Mononuclear cell (primary cell): ENCODE measurements around the gene SLC2A6. TPM values are rescaled to one million over a fixed set of nuclear protein-coding genes. Genes with fewer than 3 reads are reported as not detected.

ENCODE experiments used
- H3K27me3 ChIP-seq: 2 replicates; pipeline ENCODE4 v1.6.0; 2011; ENCODE audit warnings: low read length, control low read depth; ENCODE audit not compliant: insufficient read depth
- H3K4me1 ChIP-seq: 2 replicates; pipeline ENCODE4 v1.5.1; 2011; ENCODE audit warnings: mild to moderate bottlenecking, low read length, control low read depth; ENCODE audit not compliant: insufficient read depth
- H3K4me3 ChIP-seq: 2 replicates; pipeline ENCODE4 v1.5.1; 2011; ENCODE audit warnings: mild to moderate bottlenecking, low read length, moderate library complexity
- H3K9me3 ChIP-seq: 2 replicates; pipeline ENCODE4 v1.5.1; 2011; ENCODE audit warnings: low read depth, mild to moderate bottlenecking, control low read depth, low read length
- total RNA-seq: library from RNA; depleted of rRNA; stranded (reverse); fragments of >200 nt; gene quantifications from one replicate; pipeline ENCODE4 v1.2.3, GENCODE V29; 2012

SLC2A6 gene
- total RNA-seq, 1 donor = 23.3 TPM

DNA sequence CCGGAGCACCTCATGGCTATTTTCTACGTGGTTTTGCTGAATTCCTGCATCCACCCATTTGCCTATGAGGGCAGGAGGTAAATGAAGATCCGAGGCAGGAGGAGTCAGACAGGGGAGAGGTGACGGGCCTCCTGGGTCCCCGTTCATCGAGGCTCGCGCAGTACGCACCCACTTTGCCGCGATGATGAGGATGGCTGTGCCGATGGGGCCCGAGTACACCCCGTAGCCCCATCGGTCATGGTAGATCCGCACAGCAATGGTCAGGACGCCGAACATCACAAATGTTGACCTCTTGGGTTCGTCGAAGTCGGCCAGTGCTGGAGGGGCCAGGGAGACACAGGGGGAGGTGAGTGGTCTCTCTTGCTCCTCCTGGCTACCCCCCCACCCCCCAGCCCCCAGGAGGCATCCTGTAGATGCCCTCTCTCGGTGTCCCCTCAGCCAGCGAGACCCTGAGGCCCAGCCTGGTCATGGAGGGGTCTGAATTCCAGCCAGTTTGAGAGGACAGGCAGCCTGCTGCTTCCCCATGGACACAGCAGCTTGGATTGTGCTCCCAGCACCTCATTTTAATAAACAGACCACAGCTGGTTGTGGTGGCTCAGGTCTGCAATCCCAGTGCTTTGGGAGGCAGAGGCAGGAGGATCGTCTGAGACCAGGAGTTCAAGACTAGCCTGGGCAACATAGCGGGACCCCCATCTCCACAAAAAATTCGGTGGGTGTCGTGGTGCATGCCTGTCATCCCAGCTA, 40.0 kb upstream of the SLC2A6 start:
- H3K4me3 ChIP-seq = no peak overlapping the region
- no peaks in the 10 kb centered on the region for H3K9me3 ChIP-seq
- no peaks in the 10 kb centered on the region for H3K27me3 ChIP-seq
- H3K4me1 ChIP-seq = no peaks in the 10 kb centered on the region

GRCh38 chr9:133518200-133518599, 39.3 kb upstream of the SLC2A6 start:
- Histone ChIP-seq H3K4me3 (no peak overlapping the region), H3K27me3 (no peaks in the 10 kb centered on the region), H3K9me3 (no peaks in the 10 kb centered on the region), H3K4me1 (no peaks in the 10 kb centered on the region)

- Histone ChIP-seq H3K9me3 (no peaks in the 10 kb centered on the region), H3K27me3 (no peaks in the 10 kb centered on the region), H3K4me1 (no peaks in the 10 kb centered on the region), H3K4me3 (no peak overlapping the region)
These were observed 38.8 kb upstream of the SLC2A6 start for GRCh38 chr9:133517711-133518110.

DNA sequence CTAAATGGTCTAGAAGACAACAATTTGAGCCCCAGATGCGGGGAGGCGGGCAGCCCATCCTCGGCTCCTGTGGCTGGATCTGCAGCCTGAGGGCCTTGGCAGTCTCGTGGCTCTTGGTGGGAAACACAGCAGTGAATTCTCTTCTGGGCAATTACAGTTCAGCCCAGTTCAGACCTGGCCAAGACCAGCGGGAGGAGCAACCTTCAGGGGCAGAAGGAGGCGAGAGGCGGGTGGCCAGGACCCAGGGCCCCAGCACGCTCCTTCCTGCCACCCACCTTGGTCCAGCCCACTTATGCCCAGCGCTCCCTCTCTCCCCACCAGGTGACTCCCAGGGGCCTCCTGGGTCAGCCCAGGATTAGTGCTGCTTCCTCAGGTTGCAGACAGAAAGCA, 38.1 kb upstream of the SLC2A6 start:
- H3K4me3 ChIP-seq = no peak overlapping the region
- no peaks in the 10 kb centered on the region for H3K9me3 ChIP-seq
- no peaks in the 10 kb centered on the region for H3K27me3 ChIP-seq
- no peaks in the 10 kb centered on the region for H3K4me1 ChIP-seq

DNA sequence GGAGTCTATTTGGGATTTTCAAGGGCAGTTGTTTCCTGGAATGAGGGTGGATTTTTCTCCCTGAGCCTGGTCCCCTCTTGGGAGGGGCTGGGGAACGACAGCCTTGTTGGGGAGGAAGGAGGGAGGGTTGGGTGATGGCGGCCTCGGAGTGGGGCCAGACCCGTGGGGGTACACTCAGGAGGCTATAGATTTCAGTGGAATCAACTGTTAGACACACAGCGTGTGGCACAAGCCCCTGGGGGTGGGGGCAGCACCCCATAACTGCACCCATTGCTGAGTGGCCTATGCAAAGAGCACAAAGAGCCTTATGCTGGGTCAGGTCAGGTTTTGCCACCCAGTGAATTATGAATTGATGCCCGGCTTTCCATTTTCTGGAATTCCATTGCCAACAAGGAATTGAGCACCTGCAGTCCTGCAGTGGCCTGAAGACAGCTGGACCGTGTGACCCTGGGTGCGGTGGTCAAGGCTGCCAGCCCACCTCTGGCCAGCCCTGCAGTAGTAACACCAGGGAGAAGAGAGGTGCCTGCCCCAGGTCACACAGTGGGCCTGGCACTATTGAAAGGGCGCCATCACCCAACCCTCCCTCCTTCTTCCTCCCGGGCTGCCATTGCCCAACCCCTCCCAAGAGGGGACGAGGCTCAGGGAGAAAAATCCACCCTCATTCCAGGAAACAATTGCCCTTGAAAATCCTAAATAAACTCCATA, 37.5 kb upstream of the SLC2A6 start:
- no peaks in the 10 kb centered on the region for H3K27me3 ChIP-seq
- H3K4me1 ChIP-seq = no peaks in the 10 kb centered on the region
- H3K4me3 ChIP-seq = no peak overlapping the region
- H3K9me3 ChIP-seq = no peaks in the 10 kb centered on the region

GRCh38 chr9:133515615-133516255, 36.8 kb upstream of the SLC2A6 start:
- Histone ChIP-seq H3K4me1 (no peaks in the 10 kb centered on the region), H3K27me3 (no peaks in the 10 kb centered on the region), H3K9me3 (no peaks in the 10 kb centered on the region), H3K4me3 (no peak overlapping the region)

- Histone ChIP-seq H3K4me3 (no peak overlapping the region), H3K4me1 (no peaks in the 10 kb centered on the region), H3K27me3 (no peaks in the 10 kb centered on the region), H3K9me3 (no peaks in the 10 kb centered on the region)
These were observed 36.3 kb upstream of the SLC2A6 start for GRCh38 chr9:133515240-133515610.

GRCh38 chr9:133514460-133515239, 35.8 kb upstream of the SLC2A6 start:
- H3K4me1 ChIP-seq = no peaks in the 10 kb centered on the region
- H3K9me3 ChIP-seq = no peaks in the 10 kb centered on the region
- no peaks in the 10 kb centered on the region for H3K27me3 ChIP-seq
- no peak overlapping the region for H3K4me3 ChIP-seq

DNA sequence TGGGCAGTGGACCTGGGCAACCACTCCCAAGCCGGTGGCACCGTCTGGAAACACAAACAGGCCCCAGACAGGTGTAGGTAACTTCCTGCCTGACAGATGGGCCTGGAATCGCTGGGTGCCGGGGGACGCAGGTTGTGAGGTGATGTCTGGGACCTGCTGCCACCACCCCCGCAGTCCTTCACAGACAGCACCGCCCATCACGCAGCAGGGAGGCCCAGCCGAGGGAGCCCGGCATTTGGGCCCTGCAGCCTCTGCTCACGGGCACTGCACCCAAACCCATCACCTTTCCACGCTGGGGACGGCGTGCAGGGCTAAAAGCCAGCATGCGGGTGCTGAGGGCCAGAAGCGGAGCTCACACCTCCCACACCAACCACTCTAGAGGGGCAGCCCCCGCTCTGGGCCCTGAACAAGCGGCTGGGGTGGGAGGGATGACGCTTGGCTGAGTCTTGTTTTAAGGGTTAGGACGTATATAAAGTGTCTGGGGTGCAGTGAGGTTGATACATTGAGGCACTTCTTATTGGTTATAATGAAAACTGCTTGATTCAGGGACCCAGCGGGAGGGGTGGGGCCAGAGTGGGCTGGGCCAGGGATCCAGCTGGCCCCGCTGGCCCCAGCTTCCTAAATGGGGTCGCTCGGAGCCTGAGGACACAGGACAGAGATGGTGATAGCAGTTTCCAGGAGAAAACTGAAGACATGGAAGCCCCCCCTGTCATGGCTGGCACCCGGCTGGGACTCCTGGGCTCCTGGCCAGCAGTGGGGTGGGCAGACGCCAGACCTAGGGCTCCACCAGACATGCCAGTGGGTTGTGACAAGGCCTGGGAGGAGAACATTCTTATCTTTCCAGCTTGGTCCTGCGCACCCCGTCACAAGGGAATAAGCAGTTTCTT, 34.6 kb upstream of the SLC2A6 start:
- Histone ChIP-seq H3K4me3 (no peak overlapping the region), H3K9me3 (no peaks in the 10 kb centered on the region), H3K4me1 (no peaks in the 10 kb centered on the region), H3K27me3 (no peaks in the 10 kb centered on the region)

DNA sequence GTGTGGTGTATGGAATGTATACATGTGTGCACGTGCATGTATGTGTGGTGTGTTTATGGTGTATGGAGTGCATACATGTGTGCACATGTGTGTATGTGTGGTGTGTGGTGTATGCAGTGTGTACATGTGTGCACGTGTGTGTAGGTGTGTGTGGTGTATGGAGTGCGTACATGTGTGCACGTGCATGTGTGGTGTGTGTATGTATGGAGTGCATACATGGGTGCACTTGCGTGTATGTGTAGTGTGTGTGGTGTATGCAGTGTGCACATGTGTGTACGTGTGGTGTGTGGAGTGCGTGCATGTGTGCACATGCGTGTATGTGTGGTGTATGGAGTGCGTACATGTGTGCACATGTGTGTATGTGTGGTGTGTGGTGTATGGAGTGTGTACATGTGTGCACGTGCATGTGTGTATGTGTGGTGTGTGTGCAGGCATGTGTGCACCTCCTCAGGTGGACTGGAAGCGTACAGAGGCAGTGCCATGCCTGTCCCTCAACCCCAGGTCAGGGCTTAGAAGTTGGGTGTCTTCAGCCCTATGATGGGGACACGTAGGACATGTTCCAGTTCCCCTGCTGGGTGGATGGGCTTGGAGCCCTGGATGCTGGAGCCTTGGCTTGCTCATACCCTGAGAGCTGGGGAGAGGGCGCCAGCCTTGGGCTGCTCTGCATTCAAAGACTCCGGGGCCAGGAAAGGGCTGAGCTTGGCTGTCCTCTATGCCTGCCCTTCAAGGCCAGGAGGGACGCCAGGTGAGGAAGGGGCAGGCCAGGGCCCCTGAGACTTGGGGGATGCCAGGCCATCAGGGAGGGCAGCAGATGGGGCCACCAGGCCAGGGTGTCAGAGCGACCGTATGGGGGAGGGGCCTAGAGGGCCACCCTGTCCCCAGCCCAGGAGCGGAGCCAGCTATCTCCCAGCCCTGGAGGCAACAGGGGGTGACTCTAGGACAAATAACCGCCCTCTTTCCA, 33.6 kb upstream of the SLC2A6 start:
- no peaks in the 10 kb centered on the region for H3K9me3 ChIP-seq
- no peak overlapping the region for H3K4me3 ChIP-seq
- H3K27me3 ChIP-seq = no peaks in the 10 kb centered on the region
- H3K4me1 ChIP-seq = no peaks in the 10 kb centered on the region

- H3K4me1 ChIP-seq = no peaks in the 10 kb centered on the region
- H3K9me3 ChIP-seq = no peaks in the 10 kb centered on the region
- no peaks in the 10 kb centered on the region for H3K27me3 ChIP-seq
- no peak overlapping the region for H3K4me3 ChIP-seq
These were observed 32.7 kb upstream of the SLC2A6 start for GRCh38 chr9:133511607-133512006.

GRCh38 chr9:133510926-133511505, 32.1 kb upstream of the SLC2A6 start:
- Histone ChIP-seq H3K4me3 (no peak overlapping the region), H3K9me3 (no peaks in the 10 kb centered on the region), H3K27me3 (no peaks in the 10 kb centered on the region), H3K4me1 (no peaks in the 10 kb centered on the region)
